Stimulated activated CD4-positive, alpha-beta T cell treated with anti-CD3 and anti-CD28 coated beads, Interleukin-2, amount 100 ng/mL, for 24 hours (primary cell): ENCODE results near the gene BEGAIN.

Experiments used
- DNase-seq, 2 donors: peaks; one replicate each; pipeline ENCODE4 v3.0.0-alpha.2; 2020

BEGAIN gene

DNA sequence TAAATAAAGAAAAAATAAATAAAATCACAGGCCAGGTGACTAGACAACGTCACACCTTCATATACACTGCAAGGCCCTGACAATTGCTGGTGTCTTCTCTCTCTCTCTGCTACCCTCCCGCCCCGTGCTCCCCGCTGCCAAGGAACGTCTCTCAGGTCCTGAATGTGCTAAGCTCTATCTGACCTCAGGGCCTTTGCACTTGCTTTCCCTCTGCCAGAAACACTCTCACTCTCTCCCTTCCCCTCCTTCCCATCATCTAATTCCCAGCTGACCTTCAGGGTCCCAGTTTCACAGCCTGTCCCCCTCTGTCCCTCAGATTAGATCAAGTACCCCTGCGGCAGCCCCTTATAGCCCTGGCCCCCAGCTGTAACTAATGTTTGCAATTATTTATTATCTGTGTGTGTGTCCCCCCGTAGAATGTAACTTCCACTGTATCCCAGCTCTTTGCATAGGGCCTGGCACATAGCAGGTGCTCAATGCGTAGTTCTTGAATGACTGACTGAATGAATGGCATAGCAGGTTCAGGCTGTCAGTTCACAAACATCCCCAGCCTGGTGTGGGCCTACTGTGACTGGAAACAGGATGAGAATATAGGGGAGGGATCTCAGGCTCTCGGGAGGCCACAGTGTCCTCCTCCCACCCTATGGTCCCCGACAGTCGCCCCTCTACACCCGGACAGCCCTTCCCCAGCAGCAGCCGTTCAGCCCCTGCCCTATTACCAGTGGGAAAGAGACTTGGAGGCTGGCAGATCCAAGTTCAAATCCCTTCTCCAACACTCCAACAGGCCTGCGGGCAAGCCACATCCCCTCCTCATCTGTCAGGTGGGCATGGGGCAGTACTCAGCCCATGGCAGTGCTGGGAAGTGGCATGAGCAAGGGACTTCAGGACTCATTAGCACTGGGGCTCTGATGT is 6.6 kb downstream of the BEGAIN start:
- no peak for DNase-seq

DNA sequence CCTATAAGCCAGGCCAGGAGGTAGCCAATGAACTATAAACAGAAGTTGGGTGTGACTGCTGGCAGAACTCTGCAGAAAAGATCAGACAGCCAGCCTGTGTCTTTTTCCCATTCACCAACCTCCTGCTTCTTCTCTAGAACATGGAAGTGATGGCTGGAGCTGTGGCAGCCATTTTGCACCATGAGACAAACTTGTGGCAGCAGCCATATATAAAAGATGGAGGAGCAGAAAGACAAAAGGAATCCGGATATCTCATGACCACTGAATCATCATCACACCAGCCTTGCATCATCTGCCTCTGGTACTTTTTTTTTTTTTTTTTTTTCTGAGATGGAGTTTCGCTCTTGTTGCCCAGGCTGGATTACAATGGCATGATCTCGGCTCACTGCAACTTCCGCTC is 8.7 kb downstream of the BEGAIN start:
- DNase-seq: no peak

DNA sequence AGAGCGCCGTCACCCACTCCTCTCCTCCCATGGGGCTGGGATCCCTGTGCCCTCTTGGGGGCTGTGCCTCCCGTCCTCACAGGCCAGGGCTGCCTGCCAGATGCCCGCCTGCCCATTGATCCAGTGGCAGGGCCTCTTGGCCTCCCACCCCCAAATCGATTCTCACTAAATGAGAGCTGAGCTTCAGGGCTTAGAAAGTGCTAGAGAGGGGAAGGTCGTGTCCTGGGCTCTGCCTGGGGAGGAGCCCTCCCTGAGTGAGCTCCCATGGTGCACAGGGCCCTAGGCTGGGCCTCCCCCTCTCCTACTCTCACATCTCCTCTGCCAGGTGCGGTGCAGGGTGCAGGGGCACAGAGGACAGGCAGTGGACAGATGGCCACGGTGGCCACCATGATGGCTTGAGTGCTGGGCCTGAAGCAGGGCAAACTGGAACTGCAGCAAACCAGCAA is 9.2 kb downstream of the BEGAIN start:
- no peak for DNase-seq

DNA sequence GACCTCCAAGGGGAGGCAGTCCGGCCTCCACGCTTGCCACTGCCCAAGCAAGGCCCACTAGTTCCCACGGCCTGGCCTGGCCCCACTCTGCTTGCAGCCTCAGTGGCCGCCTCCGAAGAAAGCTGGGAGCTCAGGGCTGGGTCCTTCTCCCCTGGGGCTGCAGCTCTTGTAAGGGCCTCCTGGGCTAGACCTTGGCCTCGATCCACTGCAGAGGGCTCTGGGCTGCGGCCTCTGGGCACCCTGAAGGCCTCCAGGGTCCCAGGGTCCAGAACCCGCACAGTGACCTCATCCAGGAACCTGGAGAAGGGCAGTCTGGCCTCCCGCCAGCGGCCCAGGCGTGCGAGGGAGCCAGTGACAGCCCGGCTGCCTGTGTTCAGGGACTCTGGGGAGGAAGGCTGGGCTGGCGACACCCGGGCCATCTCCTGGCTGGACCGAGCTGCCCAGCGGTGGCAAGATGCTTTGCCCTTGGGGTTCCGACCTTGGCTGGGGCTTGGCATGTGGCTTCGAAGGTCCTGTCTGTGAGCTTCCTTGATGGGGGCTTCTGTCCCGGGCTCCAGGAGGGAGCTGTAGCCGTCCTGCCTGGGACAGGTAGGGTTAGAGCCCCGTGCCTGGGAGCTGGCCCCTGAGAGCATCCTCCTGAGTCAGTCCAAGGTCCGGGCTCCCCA is 9.8 kb downstream of the BEGAIN start:
- DNase-seq: no peak

DNA sequence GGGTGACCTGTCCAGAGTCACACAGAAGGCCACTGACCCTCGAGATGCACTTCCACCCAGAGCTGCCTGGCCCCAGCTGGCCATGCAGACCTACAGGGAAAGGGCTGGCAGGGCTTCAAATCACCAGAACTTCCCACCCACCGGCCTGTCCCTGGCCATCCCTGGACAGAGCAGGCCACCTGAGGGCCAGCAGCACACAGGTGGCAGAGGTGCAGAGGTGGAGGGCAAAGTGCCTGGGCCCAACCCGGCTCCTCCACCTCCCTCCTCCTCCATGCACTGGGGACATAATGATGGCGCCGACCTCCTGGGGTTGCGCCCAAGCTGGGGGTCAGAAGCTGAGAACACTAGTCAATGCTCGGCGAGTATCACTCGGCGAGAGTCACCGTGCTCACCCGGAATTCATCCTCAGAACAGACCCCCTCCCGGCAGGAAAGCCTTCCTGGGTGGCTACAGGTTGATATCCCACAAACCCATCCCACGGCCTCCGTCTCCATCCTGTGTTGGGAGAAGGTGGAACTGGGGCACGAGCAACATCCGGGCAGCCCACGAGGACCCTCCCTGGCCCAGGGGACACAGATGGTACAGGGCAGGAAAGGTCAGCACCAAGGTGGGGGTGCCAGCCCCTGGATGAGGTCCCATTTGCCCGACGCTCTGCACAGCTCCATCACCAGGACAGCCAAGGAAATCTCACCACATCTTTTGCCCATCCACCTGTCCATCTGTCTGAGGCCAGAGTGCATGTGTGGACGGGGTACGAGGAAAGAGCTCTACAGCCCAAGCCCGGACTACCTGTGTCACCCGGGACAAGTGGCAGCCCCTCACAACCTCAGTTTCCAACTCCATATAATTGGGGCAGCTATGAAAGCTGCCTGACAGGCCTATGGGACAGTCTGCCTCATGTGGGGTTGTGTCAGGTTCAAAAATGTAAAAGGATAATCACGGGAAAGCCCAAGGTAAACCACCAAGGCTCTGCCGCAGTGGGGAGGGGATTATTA is 10.8 kb downstream of the BEGAIN start:
- no peak for DNase-seq

DNA sequence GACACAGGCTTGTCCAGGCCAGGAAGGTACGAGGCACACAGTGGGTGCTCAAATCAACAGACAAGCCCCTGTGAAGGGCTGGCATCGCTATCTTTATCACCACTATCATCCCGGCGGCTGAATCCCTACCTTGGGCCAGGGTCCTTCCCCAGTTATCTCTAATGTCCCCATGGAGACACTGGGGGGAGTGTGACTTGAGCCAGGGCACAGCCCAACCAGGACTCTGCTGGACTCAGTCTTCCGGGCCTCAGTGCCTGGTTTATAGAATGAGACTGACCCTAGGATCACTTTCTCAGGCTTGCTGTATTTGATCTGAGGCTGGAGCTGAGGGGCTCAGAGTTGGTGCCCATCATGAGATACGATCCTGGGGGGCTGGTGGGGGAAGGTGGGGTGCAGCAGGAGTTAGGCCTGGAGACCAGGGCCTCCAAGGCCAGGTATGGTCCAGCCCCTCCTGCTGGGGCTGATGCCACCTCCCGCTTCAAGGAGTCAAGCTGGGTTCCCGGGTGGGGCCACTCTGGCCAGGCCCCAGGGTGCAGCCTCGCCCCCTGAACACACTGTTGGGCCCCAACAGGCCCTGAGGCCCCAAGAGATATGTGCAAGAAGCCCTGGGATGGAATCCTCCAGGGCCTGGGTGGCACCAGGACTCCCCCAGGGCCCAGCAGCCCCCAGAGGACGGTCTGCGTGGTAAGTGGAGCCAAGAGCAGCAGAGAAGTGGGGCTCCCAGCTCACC is 11.8 kb downstream of the BEGAIN start:
- no peak for DNase-seq

DNA sequence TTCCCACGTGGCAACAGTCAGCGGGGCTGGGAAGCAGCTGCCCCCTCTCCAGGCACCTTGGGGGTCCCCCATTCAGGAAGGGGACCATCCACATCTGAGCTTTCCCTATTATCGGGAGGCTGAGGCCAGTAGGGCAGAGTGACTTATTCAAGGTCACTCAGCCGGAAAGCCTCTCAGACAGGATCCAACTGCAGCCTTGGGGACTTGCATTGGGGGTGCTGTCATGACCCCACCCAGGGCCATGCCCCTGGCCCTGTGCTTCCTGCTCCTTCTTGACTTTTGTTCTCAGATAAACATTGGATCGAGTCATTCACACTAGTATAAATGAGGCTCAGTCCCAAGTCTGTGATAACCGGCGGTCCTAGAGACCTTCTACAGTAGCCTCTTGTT is 12.6 kb downstream of the BEGAIN start:
- DNase-seq: no peak

DNA sequence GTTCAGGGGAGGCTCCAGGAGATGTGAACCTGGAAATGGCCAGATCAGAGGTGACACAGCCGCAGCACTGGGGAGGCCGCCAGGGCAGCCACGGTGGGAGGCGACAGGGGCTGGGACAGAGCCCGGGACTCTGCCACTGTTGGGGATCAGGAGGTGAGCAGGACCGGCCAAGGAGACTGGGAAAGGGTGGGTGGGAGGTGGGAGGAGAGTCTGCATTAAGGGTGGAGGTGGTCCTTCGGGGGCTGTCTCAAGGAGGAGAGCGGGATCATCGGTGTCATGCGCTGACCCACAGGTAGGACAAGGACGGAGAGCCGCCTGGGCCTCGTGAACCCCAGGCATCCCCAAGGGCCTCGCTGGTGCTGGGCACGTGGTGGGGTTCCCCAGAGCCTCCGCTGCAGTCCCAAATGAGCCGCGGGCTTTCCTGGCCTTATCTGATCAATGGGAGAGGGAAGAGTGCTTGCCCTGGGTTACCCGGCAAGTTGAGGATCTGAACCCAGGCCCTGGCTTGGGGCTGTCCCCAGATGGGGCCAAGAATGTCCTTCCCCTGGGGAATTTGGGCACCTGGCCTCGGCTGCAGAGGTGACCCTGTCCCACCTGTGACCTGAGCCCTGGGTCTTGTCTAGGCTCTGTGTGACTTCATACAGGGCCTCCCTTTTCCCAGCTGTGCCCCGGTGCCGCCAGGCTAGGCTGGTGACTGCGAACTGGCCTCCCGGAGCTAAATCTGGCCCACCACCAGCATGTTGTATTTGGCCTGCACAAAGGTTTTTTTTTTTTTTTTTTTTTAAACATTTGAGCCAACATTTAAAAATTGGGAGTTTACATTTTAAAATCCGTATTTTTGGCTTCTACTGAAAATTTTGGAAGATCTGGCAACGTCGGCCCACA is 13.2 kb downstream of the BEGAIN start:
- no peak for DNase-seq

DNA sequence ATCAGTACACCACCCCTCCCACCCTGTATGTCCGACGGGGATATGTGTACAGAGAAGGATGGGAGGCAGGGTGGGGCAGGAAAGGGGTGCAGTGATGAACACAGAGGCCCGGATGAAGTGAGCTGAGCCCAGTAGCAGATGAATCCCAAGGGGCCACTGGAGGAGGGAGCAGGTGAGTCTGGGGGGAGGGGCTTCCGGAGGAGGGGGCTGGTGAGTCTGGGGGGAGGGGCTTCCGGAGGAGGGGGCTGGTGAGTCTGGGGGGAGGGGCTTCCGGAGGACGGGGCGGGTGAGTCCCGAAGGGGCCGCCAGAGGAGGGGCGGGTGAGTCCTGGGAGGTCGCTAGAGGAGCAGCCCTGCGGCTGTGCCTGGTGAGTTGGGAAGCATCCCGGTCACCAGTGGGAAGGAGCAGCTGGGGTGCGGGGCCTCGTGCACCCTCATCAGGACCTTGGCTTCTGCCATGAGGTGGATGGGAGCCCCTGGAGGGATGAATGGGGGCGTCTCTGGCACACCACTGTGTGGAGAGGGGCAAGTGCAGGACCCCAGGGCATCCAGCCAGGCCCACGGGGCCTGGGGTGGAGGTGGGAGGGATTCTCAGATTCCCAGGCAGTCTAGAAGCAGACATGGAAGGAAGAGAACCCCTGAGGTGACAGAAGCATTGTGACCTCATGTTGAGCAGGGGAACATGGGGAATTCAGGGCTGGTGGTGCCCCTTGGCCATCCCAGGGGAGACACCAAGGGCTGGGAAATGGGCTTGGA is 14.0 kb downstream of the BEGAIN start:
- DNase-seq: no peak

DNA sequence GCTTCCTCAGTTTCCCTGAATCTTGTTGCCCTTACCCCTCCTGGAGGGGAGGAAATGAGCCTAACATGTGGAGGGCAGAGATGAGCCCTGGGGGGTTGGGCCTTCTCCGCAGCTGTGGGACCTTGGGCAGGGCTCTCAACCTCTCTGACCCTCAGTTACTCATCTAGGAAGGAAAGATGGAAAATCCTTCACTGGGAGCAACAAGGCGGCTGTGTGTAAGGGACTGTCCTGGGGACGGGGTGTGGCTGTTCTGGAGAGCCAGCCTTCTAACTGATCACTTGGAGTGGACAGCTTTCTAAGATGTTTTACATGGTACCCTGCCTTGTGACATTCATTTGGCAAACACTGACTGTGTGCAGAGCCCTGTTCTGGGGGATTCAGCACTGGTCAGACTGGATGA is 14.7 kb downstream of the BEGAIN start:
- DNase-seq: no peak

DNA sequence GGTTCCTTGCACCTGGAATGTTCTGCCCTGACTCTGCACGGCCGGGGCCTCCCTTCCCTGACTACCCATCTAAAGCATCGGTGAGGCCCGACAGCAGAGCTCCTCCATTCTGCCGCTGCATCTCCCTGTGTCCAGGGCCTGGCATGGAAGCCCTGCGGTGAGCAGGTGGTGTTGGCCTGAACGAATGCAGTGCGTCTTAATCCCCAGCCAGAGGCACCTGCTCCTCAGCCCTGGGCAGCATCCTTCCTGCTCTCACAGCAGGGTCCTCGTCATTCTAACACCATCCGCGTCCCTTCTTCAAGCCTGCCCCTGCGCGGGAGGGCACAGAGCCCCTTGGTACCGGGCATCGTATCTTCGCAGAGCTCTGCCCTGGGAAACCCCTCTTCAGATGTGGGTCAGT is 15.4 kb downstream of the BEGAIN start:
- DNase-seq: no peak

DNA sequence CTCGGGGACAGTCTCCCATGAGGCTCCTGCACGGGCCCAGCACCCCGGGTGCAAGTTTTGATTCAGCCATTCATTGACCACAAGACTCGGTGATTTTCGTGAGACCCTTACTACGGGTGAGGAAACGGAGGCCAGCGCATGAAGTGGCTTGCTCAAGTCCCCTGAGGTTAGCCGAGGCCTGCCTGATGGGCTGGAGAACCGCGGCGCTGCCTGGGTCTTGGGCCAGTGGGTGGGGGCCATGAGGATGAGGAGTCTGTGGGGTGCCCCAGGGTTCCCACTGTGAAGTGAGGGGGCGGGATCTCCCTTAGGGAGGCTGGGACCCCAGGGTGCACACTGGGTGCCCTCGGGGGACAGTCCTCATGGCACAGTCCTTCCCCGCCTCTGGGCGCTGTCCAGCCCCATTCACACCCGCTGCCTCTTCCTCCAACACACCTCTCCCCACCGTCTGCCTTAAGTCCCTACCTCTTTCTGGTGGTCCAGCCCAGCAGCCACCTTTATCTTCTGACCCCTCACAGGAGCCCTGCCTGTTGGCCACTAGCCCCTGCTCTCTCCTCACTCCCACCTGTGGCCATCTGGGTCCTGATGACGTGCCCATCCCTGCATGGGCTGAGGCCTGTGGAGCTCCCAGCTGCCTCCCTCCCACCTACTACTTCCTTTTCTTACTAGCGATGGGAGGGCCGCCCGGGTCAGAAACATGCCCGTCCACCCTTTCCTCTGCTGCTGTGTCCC is 16.3 kb downstream of the BEGAIN start:
- no peak for DNase-seq

DNA sequence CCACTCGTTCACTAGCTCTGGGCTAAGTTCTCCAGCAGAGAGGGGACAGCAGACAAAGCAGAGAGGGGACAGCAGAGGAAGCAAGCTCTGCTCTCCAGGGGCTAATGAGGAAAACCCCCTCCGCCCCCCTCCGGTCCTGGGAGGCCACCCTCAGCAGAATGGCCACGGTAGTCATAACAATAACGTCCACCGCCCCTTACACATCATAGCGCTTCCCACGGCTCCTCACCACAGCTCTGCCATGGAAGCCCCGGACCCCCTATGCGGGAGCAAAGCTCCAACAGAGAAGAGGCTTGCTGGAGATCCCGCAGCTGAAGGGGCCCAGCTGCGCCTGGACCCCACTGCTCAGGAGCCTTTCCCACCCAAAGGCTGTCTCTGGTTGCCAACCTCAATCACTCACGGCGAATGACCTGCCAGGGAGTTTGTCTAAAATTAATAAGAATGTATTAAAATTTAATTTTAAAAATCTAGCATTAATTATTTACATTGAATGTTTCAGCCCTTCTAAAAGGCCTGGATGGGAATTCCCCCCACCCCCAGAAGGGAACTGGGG is 17.4 kb downstream of the BEGAIN start:
- no peak for DNase-seq

DNA sequence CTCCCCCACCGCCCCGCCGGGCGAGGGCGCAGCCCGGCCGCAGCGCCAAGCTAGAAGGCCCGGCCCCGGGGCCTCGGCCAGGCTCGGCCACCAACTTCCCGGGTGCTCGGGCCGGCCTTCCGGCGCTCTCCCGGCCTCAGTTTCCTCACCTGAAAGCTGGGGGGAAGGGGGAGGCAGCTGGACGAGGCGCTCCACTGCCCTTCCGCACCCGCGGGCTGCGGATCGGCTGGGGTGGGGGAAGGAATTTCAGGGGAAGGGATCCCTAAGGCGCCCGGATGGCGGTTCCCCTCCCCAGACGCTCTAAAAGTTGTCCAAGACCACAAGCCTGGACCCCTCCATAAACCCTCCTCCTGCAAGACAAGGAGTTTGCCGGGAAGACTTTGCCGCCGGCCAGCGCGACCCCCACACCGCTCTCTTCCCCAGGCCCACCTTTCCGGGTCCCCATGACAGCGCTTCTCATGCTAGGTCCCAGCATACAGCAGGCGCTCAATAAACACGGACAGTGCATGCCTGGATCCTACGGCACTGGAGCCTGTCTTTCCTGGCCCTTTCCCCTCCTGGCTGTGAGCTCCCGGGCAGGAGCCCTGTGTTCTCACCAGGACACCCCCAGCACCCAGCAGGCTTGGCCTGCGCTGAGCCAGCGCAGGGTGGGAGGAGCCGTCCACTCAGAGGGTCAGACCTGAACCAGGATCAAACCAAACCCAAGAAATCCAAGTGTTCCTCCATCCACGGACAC is 18.1 kb downstream of the BEGAIN start:
- DNase-seq: no peak

DNA sequence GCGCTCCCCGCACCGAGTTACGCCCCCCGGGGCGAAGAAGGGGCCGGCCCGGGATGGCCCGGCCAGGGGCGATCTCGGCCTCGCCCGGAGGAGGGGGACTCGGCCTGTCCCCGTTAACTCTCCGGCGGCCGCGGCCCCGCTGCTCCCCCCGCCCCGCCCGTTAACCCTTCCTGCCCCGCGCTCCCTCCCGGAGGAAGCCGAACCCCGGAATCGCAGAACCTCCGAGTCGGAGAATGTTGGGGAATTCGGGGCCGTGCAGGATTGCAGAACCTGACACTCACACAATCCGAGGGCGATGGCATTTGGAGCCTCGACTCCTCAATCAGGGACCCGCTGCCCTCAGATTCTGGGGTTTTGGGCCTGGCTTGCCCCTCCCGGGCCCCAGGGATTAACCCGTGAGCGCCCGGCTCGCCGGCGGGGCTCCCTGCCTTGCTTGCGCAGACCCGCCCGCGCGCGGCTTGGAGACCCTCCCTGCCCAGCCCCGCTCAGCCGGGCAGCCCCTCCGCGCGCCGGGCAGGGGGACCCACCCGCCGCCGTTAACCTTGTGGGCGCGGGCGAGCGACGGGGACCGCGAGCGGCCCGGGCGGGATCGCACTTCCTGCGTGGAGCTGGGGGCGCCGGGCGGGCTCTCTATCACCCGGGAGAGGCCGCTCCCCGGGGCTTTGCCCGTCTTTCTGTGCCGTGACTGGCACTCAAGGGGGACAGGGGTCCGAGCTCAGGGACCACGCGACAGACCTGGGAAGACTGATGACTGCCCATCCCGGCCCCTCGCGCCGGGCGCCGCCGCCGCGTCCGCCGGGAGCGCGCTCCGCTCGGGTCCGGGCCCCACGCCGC is 18.8 kb downstream of the BEGAIN start:
- DNase-seq: no peak

DNA sequence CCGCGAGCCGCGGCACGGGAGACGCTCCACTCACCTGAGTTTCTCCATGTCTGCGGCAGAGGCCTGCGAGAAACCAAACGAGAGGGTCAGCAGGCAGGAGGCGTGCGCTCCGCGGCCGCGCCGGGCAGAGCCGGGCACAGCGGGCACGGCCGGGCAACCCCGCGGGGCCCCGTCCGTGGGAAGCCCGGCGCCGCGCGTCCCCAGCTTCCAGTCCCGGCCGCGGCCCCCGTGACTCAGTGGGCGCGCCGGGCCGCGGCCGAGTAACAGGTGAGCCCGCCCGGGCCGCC is 19.4 kb downstream of the BEGAIN start:
- DNase-seq: no peak

DNA sequence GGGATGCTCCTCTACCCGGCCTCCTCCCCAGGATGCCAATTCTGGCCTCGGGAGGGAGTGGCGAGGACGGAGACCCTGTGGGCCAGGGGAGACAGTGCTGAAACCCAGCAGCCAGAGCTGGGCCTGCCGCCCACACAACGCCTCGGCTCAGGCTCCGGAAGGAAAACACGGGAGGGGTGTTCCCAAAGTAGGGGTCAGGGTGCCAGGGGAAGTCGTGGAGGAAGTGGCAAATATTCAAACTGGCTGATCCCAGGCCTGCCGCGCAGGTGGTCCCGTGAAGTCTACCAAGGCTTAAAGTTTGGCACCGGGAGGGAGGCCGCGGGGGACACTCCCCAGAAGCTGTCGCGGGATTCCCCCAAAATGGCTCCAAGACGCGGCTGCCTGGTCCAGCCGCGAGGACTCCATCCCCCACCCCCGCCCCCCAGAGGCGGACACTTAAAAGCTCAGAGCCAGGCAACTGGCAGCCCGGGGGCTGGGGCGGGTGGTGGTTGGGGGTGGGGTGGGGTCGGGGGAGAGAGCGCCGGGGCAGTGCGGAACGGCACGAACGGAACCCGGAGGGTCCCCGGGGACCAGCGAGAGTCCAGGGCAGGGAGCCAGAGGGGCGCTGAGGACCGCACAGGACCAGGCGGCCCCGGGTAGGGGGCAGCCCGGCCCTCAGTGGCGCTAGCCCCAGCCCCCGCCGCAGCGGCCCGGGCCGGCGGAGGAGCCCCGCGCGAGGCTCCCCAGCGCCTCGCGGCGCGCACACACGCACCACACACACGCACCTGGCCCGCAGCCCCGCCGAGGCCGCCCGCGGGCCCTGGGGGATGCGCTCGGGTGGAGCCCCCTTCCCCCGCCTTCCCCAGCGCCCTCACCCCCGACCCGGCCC is 20.0 kb downstream of the BEGAIN start:
- DNase-seq: no peak
